Spinal cord (tissue), 10 donors: ENCODE measurements around the gene XRCC1. TPM values are rescaled to one million over a fixed set of nuclear protein-coding genes. Genes with fewer than 3 reads are reported as not detected.
"Not testable (repeated sequence)": the region's sequence is repeated elsewhere in the genome, so short reads cannot be mapped to it uniquely, and the experiment has no call there.

ENCODE experiments used
- DNase-seq, 6 donors: peaks; one replicate each; pipeline versions ENCODE4 v3.0.0 to v3.0.0-alpha.2; 2013 to 2015; ENCODE audit warnings: low spot score in 6 of 6, low read depth in 4 of 6
- H3K27ac ChIP-seq: one replicate; pipeline ENCODE4 v1.5.1; 2013; ENCODE audit warnings: low read depth, low read length, control low read depth
- H3K27me3 ChIP-seq: one replicate; pipeline ENCODE4 v1.6.1; 2013; ENCODE audit warnings: low read length; ENCODE audit not compliant: control insufficient read depth, insufficient read depth
- H3K36me3 ChIP-seq: one replicate; pipeline ENCODE4 v1.6.1; 2013; ENCODE audit warnings: low read length; ENCODE audit not compliant: control insufficient read depth, insufficient read depth
- H3K4me1 ChIP-seq: one replicate; pipeline ENCODE4 v1.6.1; 2013; ENCODE audit warnings: low read length; ENCODE audit not compliant: control insufficient read depth, insufficient read depth
- H3K4me3 ChIP-seq: one replicate; pipeline ENCODE4 v1.5.1; 2013; ENCODE audit warnings: low read depth, low read length, control low read depth
- H3K9me3 ChIP-seq: one replicate; pipeline ENCODE4 v1.6.1; 2013; ENCODE audit warnings: low read length; ENCODE audit not compliant: control insufficient read depth, insufficient read depth
- WGBS: methylation state at CpG from one replicate; pipeline ENCODE4 v1.1.5; 2013; ENCODE audit warnings: missing lambda C conversion rate; ENCODE audit not compliant: insufficient coverage; 5-methylcytosine and 5-hydroxymethylcytosine counted together
- polyA plus RNA-seq, 2 donors: library from polyadenylated mRNA; unstranded; fragments of 120-200 nt; gene quantifications; one replicate each; pipeline ENCODE4 v1.2.1, GENCODE V29; 2013; ENCODE audit not compliant: insufficient read length in 2 of 2
- total RNA-seq, 2 donors: library from RNA; depleted of rRNA in 1 of 2; stranded (reverse); fragments of 120-200 nt in 1 of 2; fragments of >200 nt in 1 of 2; gene quantifications; one replicate each; pipeline versions ENCODE4 v1.2.3 to v1.2.4, GENCODE V29; 2013 to 2014
- donor health status: healthy.

XRCC1 gene
- total and polyA plus RNA-seq, 4 donors, result 10.4 to 53.2 (median 46.9) TPM

DNA sequence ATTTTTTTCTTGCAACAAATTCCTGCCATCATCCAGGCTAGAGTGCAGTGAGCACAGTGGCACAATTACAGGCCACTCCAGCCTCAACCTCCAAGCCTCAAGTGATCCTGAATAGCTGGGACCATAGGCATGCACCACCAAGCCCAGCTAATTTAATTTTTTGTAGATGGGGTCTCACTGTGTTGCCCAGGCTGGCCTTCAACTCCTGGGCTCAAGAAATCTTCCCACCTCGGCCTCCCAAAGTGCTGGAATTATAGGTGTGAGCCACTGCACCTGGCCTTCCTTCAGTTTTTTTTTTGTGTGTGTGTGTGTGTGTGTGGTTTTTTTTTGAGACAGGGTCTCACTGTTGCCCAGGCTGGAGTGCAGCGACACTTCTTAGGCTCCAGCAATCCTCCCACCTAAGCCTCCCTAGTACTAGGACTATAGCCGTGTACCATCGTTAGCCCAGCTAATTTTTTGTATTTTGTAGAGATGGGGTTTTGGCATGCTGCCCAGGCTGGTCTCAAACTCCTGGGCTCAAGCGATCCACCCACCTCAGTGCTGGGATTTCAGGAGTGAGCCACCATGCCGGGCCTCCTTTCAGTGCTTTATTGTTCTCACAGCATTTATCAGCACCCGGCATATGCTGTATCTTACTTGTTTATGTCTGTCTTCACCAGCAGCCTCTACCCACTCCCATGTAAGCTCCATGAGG, 30.7 kb upstream of the XRCC1 start:
- H3K4me3 ChIP-seq, result no peak overlapping the region
- H3K27ac ChIP-seq, result no peak overlapping the region
- 15% methylated on average over 2 of the region's 7 CpGs for WGBS
- no peaks in the 10 kb centered on the region for H3K9me3 ChIP-seq
- H3K27me3 ChIP-seq, result no peaks in the 10 kb centered on the region
- H3K4me1 ChIP-seq, result peaks cover 3% of the 10 kb centered on the region
- peaks cover 52% of the 10 kb centered on the region for H3K36me3 ChIP-seq
- no peak for DNase-seq

DNA sequence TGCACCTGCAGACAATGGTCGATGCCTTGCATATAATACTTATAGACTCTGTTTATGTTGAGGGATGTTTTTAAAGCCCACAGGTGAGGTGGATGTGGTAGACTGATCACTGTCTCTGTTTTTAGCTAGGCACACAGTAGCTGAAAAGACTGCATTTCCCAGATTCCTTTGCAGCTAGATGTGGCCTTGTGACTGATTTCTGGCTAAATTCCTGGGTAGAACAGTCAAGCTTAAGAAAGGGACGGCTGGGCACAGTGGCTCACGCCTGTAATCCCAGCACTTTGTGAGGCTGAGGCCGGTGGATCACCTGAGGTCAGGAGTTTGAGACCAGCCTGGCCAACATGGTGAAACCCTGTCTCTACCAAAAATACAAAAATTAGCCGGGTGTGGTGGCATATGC, 25.0 kb upstream of the XRCC1 start:
- peaks cover 25% of the 10 kb centered on the region for H3K36me3 ChIP-seq
- not testable (repeated sequence) for H3K4me3 ChIP-seq, H3K9me3 ChIP-seq, H3K27ac ChIP-seq, H3K27me3 ChIP-seq, DNase-seq
- WGBS, result 74% methylated on average over 3 of the region's 5 CpGs
- peaks cover 19% of the 10 kb centered on the region for H3K4me1 ChIP-seq

DNA sequence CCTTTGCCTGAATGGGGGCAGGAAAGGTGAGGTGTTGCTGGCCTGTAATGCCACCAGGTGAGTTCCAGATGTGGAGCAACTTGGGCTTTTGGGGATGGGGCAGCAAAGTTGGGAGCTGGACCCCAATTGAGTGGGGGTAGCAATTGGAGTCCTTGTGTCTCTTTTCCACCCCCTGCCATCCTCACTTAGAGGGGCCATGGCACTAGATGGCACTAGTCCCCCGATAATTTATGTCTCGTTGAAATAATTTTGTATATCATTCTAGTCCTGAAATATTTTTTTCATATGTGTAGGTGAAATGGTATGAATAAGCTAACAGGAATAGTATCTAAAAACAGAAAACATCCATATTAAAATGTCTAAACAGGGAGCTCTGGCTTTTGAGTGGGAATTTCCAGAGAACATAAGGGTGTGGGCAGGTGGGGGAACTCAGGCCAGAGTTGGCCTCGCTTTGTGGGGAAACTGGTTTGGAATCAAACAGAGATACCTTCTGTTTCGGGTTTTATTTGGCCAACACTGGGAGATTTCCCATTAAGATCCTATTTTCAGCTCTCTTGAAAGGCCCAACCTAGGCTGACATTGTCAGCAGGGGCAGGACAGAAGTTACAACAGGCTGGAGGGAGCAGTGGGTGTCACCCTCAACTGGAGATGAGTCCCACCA, 24.4 kb upstream of the XRCC1 start:
- no peaks in the 10 kb centered on the region for H3K9me3 ChIP-seq
- H3K4me1 ChIP-seq, result peaks cover 25% of the 10 kb centered on the region
- H3K27me3 ChIP-seq, result no peaks in the 10 kb centered on the region
- 89% methylated on average over 2 of the region's 4 CpGs for WGBS
- H3K36me3 ChIP-seq, result peaks cover 28% of the 10 kb centered on the region
- no peak for DNase-seq
- H3K27ac ChIP-seq, result no peak overlapping the region
- H3K4me3 ChIP-seq, result no peak overlapping the region

DNA sequence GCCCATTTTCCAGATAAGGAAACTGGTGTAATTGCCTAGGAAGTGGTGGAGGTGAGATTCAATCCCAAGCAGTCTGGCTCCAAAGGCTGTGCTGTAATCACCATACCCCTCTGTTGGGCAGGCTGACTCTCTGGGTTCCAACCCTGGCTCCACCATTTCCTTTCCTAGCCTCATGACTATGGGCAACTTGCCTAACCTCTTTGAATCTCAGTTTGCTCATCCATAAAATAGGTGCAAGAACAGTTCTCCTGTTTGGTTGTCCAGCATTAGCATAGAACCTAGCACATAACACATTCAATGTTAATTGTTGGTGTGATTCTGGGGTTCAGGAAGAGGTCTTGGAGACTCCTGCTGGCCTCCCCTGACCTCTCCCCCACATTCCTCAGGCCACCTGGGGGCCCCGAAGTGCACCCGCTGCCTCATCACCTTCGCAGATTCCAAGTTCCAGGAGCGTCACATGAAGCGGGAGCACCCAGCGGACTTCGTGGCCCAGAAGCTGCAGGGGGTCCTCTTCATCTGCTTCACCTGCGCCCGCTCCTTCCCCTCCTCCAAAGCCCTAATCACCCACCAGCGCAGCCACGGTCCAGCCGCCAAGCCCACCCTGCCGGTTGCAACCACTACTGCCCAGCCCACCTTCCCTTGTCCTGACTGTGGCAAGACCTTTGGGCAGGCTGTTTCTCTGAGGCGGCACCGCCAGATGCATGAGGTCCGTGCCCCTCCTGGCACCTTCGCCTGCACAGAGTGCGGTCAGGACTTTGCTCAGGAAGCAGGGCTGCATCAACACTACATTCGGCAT, 23.3 kb upstream of the XRCC1 start:
- Histone ChIP-seq H3K4me3 (no peak overlapping the region), H3K4me1 (peaks cover 36% of the 10 kb centered on the region), H3K27ac (no peak overlapping the region), H3K27me3 (no peaks in the 10 kb centered on the region), H3K36me3 (peaks cover 39% of the 10 kb centered on the region), H3K9me3 (no peaks in the 10 kb centered on the region)
- WGBS, result 94% methylated on average over 19 of the region's 19 CpGs
- DNase-seq, result no peak

DNA sequence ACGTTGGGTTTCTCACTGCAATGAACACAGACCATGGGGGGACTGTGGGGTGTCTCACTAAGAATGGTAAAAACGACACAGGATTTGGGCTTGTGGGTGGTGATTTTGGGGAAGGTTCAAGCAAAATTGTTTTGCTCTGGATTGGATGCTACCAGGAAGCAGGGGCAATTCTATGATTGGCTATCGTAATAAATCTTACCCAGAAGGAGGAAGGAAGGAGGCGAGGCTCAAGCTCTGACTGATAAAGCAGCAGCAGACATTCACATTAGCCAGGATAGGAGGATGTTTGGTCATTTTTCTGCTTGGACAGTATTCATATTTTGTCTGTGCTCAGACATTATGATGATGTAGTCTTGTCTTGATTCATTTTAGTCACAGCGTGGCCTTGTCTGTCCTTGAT, 22.5 kb upstream of the XRCC1 start:
- DNase-seq, result no peak
- H3K27ac ChIP-seq, result no peak overlapping the region
- peaks cover 43% of the 10 kb centered on the region for H3K4me1 ChIP-seq
- H3K9me3 ChIP-seq, result no peaks in the 10 kb centered on the region
- WGBS, result 46% methylated on average over 3 of the region's 5 CpGs
- no peaks in the 10 kb centered on the region for H3K27me3 ChIP-seq
- no peak overlapping the region for H3K4me3 ChIP-seq
- H3K36me3 ChIP-seq, result peaks cover 43% of the 10 kb centered on the region

DNA sequence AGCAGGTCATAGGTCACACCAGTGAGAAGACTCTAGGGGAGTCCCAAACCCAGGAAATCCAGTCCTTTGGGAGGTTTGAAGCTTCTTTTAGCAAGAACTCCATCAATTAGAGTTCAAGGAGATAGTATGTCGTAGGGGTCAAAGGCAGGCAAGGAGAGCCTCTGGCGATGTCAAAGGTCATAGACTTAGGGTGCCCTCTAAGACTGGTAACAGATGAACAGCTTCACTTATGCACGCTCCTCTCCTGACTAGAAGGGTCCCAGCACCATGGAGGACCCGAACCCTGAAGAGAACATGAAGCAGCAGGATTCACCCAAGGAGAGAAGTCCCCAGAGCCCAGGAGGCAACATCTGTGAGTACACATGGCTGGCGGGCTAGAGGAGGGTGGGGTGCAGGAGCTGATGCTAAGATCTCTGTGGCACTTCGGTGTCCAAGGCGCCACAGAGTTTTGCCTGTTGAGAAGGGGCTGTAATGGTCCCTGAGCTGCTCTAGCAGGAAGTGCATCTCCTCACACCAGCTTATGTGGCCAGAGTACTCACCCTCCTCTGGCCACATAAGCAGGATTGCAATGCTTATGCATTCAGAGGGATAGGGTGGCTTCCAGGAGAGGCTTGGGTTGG, 21.6 kb upstream of the XRCC1 start:
- 21% methylated on average over 4 of the region's 7 CpGs for WGBS
- Histone ChIP-seq H3K9me3 (no peaks in the 10 kb centered on the region), H3K36me3 (peaks cover 49% of the 10 kb centered on the region)

DNA sequence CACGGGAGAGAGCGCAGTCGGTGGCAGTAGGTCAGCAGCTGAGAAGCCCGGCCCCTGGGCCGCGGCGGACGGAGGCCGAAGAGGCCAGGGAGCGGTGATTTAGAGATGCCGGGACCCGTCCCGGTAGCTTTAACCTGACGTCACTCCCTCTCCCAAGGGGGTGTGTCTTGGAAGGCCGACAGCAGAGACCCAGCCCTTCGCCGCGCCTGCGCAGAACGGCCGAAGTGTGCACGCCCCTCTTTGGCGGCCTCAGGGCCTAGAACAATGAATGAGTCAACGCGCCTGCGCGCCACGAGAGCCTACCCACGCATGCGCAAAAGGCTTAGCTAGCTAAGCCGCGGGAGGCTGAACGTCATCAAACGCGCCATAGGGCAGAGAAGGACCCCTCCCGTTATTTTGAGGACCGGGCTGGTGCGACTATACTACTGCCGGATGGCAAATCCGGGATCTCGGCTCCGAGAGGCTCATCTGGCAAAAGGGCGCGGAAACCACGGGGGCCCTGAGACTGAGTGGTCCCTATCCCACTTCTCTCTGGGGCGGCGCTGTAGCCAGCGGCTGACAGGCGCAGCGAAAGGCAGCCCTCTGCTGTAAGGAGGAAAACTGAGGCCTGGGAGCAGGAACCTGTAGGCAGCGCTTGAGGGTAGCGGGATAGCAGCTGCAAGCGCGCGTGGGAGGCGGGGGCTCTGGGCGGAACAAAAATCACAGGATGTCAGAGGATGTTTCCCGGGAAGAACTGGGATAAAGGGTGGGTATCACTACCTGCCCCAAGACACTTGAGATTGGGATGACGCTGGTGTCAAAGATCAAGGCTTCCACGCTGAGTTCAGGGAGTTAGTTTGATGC, 20.9 kb upstream of the XRCC1 start, which contains the start of the genes IRGQ and ZNF576:
IRGQ (minus strand) TSS at position 136 of the 843 bp plus-strand sequence. CDS start 796 bp downstream, outside the sequence.
ZNF576 (plus strand) TSS at position 597 of the 843 bp plus-strand sequence. CDS start 514 bp downstream, outside the sequence.
- Histone ChIP-seq H3K4me3 (peak within 1 kb of the TSS; percentile 81), H3K4me1 (peaks cover 43% of the 10 kb centered on the region), H3K27me3 (no peaks in the 10 kb centered on the region), H3K9me3 (no peaks in the 10 kb centered on the region), H3K36me3 (peaks cover 54% of the 10 kb centered on the region), H3K27ac (peak within 1 kb of the TSS; percentile 97)
- WGBS, result under 1% methylated on average over 59 of the region's 60 CpGs
- DNase-seq, result peak; percentile 100

More for the DNA sequence above, 21.6 kb upstream of the XRCC1 start:
- Histone ChIP-seq H3K4me1 (peaks cover 43% of the 10 kb centered on the region), H3K27me3 (no peaks in the 10 kb centered on the region), H3K27ac (peak overlapping the region; percentile 97), H3K4me3 (peak overlapping the region; percentile 81)
- DNase-seq, result no peak

DNA sequence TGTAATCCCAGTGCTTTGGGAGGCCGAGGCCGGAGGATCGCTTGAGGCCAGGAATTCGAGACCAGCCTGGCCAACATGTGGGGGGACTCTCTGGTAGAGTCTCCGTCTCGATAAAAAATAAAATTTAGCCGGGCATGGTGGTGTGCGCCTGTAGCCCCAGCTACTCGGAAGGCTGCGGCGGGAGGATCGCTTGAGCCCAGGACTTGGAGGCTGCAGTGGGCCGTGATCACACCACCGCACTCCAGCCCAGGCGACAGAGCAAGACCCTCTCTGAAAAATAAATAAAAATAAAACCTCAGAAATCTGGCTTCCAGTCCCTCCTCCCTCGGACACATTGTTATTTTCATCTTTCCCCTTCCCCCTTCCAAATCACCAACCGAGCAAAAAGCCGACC, 20.3 kb upstream of the XRCC1 start:
- Histone ChIP-seq H3K9me3 (no peaks in the 10 kb centered on the region), H3K4me1 (peaks cover 43% of the 10 kb centered on the region), H3K27ac (peak overlapping the region; percentile 96), H3K27me3 (no peaks in the 10 kb centered on the region), H3K4me3 (peak overlapping the region; percentile 81), H3K36me3 (peaks cover 57% of the 10 kb centered on the region)
- no peak for DNase-seq
- WGBS, result 3% methylated on average over 18 of the region's 18 CpGs
